Right cardiac atrium (tissue), 5 donors: ENCODE data around the gene CLCA2. TPM values are rescaled to one million over a fixed set of nuclear protein-coding genes. Genes with fewer than 3 reads are reported as not detected.
A peak's percentile ranks its signal among the peaks of the same experiment; 100 is the strongest.

ENCODE experiments used
- ATAC-seq, 2 donors: fragments of 200-7000 bp; cut with Tn5 transposase; one replicate each; pipeline versions ENCODE4 v1.8.0 to v1.9.1; 2020; ENCODE audit warnings: moderate library complexity in 2 of 2, mild to moderate bottlenecking in 1 of 2
- DNase-seq, 3 donors: peaks; one replicate each; pipeline ENCODE4 v3.0.0-alpha.2; 2020
- H3K27ac ChIP-seq: one replicate; pipeline ENCODE4 v1.5.1; 2013; ENCODE audit warnings: mild to moderate bottlenecking, low read length, control low read depth, moderate library complexity
- H3K27me3 ChIP-seq: one replicate; pipeline ENCODE4 v1.6.1; 2013; ENCODE audit not compliant: control insufficient read depth, insufficient read depth
- H3K4me1 ChIP-seq: one replicate; pipeline ENCODE4 v1.6.1; 2013; ENCODE audit warnings: low read length; ENCODE audit not compliant: control insufficient read depth, insufficient read depth
- H3K4me3 ChIP-seq: one replicate; pipeline ENCODE4 v1.5.1; 2013; ENCODE audit warnings: low read length, control low read depth
- H3K9me3 ChIP-seq: one replicate; pipeline ENCODE4 v1.6.1; 2013; ENCODE audit warnings: low read length; ENCODE audit not compliant: control insufficient read depth
- WGBS: extraction: QIAGEN DNeasy Blood & Tissue Kit; methylation state at CpG from one replicate; pipeline ENCODE4 v1.1.7; 2013; 5-methylcytosine and 5-hydroxymethylcytosine counted together
- intact Hi-C, 4 donors: fragments of 100-400 bp; cut with DNase I; formaldehyde crosslinking; loops; one replicate each; pipeline versions ENCODE4 v1.11.0 to v1.14.0; 2022 to 2023
- polyA plus RNA-seq: library from polyadenylated mRNA; stranded (reverse); fragments of 200-250 nt; gene quantifications from one replicate; pipeline ENCODE4 v1.2.3, GENCODE V29; 2013
- total RNA-seq, 4 donors: library from RNA; stranded (reverse); fragmentation: NEBNext Ultra II Directional; extraction: Animal tissue kit (Norgen Biotek cat#: 25700); gene quantifications; one replicate each; pipeline ENCODE4 v1.2.1, GENCODE V29; 2021
- donor health status: healthy with polysubstance abuse.
- donor health status: DM: no; HTN: yes; CAD: no.
- donor health status: DM: no; HTN: no; CAD: no.
- donor health status: DM: no; HTN: yes; CAD: no; lungs with severe emphysema.
- donor health status: DM: yes; HTN: yes; CAD: no.

The CLCA2 gene
- total and polyA plus RNA-seq, 5 donors, result not detected

DNA sequence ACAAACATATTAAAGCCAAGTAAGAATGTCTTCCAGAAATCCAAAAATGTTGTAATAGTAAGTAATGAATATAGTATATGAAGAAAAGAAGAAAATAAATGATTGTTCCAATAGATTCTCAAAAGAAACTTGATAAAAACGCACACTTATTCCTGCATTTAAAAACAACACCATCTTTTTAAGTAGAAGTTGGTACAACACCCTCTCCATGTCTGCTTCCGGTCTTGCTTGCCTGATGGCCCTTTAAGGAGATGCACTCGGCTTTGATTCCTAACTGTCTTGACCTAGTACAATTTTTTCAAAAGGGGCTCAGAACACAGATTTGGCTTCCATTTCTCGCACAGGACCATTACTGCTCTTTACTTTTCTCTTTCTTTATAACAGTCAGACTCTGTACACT is 53.7 kb downstream of the CLCA2 start:
- no peaks in the 10 kb centered on the region for H3K4me1 ChIP-seq
- DNase-seq, result no peak
- H3K27me3 ChIP-seq, result no peaks in the 10 kb centered on the region
- no peak for ATAC-seq
- no peaks in the 10 kb centered on the region for H3K9me3 ChIP-seq
- no peak overlapping the region for H3K27ac ChIP-seq
- intact Hi-C loops, result no loop called here
- 74% methylated on average over 4 of the region's 4 CpGs for WGBS
- no peak overlapping the region for H3K4me3 ChIP-seq

DNA sequence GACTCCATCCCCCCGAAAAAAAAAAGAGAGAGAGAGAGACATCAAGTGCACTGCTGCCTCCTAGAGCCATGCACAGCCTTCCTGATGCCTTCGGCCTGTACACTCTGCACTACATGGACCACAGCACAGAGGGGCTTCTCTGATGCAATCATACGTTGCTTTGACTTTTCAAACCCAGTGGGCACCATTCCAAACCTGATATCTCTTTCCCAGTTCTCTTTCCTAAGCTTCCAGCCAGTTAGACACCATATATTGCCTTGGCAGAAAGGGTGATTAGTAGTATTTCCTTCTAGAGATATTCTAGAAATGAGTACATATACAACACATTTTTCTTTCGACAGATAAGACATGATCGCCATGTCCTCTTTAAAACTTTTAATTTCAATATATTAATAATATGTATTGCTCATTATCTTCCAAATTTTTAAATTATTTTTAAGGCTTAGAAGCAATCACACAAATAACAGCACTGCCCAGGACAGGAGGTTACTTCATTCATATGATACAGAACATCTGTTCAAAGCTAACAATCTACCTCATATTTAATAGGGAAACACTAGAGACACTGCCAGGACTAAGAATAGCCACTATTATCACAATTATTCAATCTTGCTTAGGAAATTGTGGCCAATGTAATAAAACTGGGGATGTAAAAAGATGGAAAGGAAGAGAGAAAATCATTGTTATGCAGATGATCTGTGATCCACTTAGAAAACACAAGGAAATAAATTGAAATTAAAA is 54.6 kb downstream of the CLCA2 start:
- DNase-seq, result no peak
- no peak overlapping the region for H3K4me3 ChIP-seq
- H3K4me1 ChIP-seq, result no peaks in the 10 kb centered on the region
- intact Hi-C loops, result no loop called here
- H3K9me3 ChIP-seq, result no peaks in the 10 kb centered on the region
- ATAC-seq, result no peak
- 62% methylated on average over 5 of the region's 5 CpGs for WGBS
- no peaks in the 10 kb centered on the region for H3K27me3 ChIP-seq
- no peak overlapping the region for H3K27ac ChIP-seq

DNA sequence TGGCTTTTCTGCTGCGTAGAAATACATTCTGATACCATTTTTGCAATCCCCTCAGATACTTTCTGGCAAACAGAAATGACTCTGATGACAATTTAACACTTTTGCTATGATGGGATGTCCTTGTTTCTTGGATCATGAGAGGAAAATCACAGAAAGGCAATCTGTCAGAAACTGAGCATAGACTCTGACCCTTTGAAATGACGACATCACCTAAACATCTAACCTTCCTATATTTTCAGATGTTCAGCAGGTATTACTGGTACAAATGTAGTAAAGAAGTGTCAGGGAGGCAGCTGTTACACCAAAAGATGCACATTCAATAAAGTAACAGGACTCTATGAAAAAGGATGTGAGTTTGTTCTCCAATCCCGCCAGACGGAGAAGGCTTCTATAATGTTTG is 58.0 kb downstream of the CLCA2 start:
- no peak for ATAC-seq
- Histone ChIP-seq H3K4me1 (no peaks in the 10 kb centered on the region), H3K27ac (no peak overlapping the region), H3K9me3 (no peaks in the 10 kb centered on the region), H3K4me3 (no peak overlapping the region), H3K27me3 (no peaks in the 10 kb centered on the region)
- 86% methylated on average over 4 of the region's 4 CpGs for WGBS
- no peak for DNase-seq
- intact Hi-C loops, result loop anchor here in 1 of 4 donors (10.0 kb wide), 1 partner anchor 203 kb away; no protein-coding TSS in a partner anchor

DNA sequence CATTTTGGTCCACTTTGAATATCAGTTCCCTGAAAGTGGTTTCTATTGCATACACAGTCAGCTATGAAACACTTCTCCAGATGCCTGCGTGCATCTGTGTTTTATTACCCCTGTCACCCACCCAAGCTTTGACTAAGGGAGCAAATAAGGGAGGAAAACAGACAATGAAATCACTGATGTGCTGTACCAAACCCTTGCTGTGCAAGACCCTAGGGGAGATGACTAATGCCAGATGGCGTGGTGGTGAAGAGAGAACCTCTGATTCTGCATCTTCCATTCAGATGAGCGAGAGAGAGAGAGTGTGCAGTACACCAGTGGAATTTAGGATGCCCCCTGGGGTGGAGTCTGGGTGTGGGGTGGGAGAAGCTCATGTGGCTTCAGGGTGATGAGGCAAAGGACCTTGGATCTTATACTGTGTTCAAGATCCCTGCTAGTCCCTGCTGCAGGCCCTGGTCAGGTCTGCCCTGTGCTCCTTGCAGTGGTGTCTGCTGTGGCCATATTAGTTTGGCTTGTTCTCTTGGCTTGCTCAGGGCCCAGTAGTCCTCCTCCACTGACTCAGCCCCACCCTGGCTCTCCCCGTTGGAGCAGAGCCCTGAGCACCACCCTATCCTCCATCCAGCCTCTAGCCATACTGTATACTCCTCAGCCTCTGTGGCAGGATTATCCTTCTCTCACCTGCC is 63.3 kb downstream of the CLCA2 start:
- Histone ChIP-seq H3K27ac (no peak overlapping the region), H3K27me3 (no peaks in the 10 kb centered on the region), H3K9me3 (no peaks in the 10 kb centered on the region), H3K4me3 (no peak overlapping the region), H3K4me1 (no peaks in the 10 kb centered on the region)
- ATAC-seq (peak; percentile 75 to 83), DNase-seq (peak; percentile 43 to 60 (median 53))
- 60% methylated on average over 4 of the region's 4 CpGs for WGBS
- intact Hi-C loops, result loop anchor here in 1 of 4 donors (10.0 kb wide), 1 partner anchor 198 kb away; no protein-coding TSS in a partner anchor

DNA sequence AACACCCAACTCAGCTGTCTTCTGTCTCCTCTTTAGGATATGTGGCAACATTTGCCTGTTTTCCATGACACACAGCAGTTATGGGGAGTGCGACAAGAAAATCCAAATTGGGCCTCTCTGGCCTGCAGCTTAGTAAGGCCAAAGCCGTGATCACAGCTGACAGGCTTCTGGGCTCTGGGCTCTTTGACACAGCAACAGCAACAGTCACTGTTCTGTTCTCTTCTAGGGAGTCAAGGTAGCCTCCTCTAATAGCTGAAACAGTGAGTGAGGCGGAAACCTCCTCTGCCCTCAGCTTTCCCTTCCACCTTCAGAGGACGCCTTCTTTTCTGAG is 63.8 kb downstream of the CLCA2 start:
- ATAC-seq, result peak in 1 of 2 donors; percentile 28
- Histone ChIP-seq H3K4me3 (no peak overlapping the region), H3K9me3 (no peaks in the 10 kb centered on the region), H3K27me3 (no peaks in the 10 kb centered on the region), H3K4me1 (no peaks in the 10 kb centered on the region), H3K27ac (no peak overlapping the region)
- WGBS, result 89% methylated on average over 4 of the region's 4 CpGs
- intact Hi-C loops, result loop anchor here in 1 of 4 donors (10.0 kb wide), 1 partner anchor 197 kb away; no protein-coding TSS in a partner anchor
- no peak for DNase-seq

DNA sequence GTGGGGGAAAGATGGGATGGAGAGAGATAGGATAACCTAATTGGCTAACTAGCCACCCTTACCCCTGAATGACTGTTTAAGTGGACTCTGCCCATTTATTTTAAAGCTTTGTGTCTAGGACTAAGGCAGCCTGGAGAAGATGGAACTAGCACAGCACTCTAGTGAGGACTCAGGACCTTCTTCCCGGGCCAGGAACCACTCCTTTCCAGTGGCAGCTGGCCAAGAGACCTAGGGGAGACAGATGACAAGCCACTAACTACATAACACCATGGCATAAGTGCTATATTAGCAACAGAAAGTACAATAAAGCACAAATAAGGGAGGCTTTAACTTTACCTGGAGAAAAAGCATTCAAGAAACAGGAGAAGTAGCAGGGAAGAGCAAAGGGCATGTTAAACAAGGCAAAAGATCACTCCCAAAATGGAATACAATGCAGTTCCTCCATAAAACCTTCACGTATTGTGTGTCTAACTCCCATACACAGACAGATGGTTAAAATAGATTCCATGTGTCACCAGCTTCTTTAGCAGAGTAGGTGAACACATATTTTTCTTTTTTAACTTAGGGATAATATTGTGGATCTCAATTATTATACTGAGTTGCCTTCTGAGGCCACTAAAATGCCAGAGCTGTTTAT is 65.4 kb downstream of the CLCA2 start:
- 49% methylated on average over 2 of the region's 2 CpGs for WGBS
- Histone ChIP-seq H3K4me1 (no peaks in the 10 kb centered on the region), H3K4me3 (no peak overlapping the region), H3K27me3 (no peaks in the 10 kb centered on the region), H3K9me3 (no peaks in the 10 kb centered on the region), H3K27ac (no peak overlapping the region)
- DNase-seq (peak in 1 of 3 donors; percentile 31), ATAC-seq (no peak)
- intact Hi-C loops, result loop anchor here in 1 of 4 donors (10.0 kb wide), 1 partner anchor 195 kb away; no protein-coding TSS in a partner anchor

DNA sequence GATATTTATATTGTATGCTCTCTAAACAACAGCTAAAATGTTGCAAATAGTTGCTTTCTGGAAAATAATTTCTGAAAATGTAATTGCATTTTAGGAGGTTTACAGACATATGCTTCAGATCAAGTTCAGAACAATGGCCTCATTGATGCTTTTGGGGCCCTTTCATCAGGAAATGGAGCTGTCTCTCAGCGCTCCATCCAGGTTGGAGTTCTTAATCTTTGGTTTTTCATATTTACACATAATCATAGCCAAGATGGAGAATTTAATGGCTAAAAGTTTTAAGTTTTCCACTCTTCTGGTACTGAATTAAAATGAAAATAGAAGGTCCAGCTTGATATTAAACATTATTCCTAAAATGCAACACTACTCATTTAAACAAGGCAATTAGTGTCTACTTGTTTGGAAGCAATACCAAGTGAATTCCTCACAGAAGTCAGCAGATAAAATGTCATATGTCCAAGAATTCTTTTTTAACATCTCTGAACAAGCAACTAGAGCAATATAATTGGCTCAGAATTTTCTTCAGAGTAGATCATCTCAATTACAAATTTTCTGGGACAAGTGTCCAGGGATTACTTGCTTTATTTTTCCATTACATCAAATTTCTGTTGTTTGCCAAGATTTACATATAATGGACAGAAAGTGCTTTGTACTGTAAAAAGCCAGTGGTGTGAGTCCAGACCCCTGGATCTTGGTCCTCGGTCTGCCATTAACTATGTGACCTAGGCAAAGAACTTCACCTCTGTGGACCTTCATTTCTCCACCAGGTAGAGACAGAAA is 67.4 kb downstream of the CLCA2 start:
- DNase-seq, result no peak
- intact Hi-C loops, result loop anchor here in 1 of 4 donors (10.0 kb wide), 1 partner anchor 107 kb away; no protein-coding TSS in a partner anchor
- Histone ChIP-seq H3K9me3 (no peaks in the 10 kb centered on the region), H3K27ac (no peak overlapping the region), H3K4me3 (no peak overlapping the region), H3K27me3 (no peaks in the 10 kb centered on the region), H3K4me1 (no peaks in the 10 kb centered on the region)
- no peak for ATAC-seq
- WGBS, result 66% methylated on average over 2 of the region's 2 CpGs

DNA sequence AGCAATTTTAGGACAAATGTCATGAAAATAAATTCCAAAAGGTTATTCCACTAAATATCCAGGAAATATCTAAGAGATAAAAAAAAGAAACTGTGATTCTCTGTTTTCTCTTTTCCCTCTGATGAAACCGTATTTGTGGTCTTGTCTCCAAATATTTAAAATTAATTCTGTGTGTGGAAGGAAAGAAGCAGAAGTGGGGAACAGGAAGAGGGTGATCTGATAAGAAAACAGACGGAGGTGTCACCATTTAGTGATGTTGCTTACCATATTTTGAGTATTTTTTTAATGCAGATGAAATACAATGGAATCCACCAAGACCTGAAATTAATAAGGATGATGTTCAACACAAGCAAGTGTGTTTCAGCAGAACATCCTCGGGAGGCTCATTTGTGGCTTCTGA is 74.3 kb downstream of the CLCA2 start:
- intact Hi-C loops, result loop anchor here in 1 of 4 donors (10.0 kb wide), 1 partner anchor 113 kb away; no protein-coding TSS in a partner anchor
- no peak for DNase-seq
- ATAC-seq, result no peak
- 73% methylated on average over 3 of the region's 3 CpGs for WGBS
- Histone ChIP-seq H3K4me3 (no peak overlapping the region), H3K9me3 (no peaks in the 10 kb centered on the region), H3K4me1 (no peaks in the 10 kb centered on the region), H3K27ac (no peak overlapping the region), H3K27me3 (no peaks in the 10 kb centered on the region)

DNA sequence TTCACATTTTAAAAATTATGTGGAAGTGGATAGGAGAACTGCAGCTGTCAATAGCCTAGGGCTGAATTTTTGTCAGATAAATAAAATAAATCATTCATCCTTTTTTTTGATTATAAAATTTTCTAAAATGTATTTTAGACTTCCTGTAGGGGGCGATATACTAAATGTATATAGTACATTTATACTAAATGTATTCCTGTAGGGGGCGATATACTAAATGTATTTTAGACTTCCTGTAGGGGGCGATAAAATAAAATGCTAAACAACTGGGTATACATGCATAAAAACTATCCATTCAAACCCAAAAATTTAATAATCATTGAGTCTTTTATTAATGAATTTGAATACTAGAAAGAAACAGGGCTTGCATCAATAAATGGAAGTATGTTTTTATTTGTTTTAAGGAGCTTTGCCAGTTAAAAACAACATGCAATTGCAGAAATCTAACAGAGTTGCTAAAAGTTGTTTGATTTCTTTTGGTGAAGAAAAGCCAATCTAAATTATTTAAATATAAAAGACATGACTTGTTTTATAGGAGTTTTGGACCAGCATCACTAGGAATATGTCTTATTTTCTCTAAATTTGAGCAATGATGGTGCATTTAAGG is 76.1 kb downstream of the CLCA2 start:
- H3K27me3 ChIP-seq, result no peaks in the 10 kb centered on the region
- 22% methylated on average over 3 of the region's 3 CpGs for WGBS
- H3K4me1 ChIP-seq, result no peaks in the 10 kb centered on the region
- H3K27ac ChIP-seq, result no peak overlapping the region
- H3K9me3 ChIP-seq, result no peaks in the 10 kb centered on the region
- H3K4me3 ChIP-seq, result no peak overlapping the region
- ATAC-seq, result no peak
- intact Hi-C loops, result loop anchor here (5.0 to 10.0 kb wide), 3 partner anchors 85 to 118 kb away; no protein-coding TSS in a partner anchor
- no peak for DNase-seq

DNA sequence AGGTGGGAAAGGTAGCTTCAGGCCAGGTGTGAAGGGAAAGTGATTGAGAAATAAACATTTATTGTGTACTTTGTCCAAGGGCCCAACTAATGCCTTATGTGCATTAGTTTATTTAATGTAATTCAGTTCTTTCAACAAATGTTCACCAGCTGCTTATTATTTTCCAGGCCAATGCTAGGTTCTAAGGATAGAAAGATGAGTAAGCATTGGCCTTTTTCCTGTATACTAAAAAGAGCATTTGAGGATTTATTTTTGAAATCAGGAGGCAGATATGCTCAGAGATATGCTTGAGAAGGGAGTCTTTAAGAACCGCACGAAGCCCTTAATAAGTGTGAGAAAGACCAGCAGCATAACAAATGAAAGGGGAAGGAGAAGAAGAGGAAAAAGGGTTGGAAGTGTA is 76.7 kb downstream of the CLCA2 start:
- WGBS, result 63% methylated on average over 2 of the region's 2 CpGs
- no peak overlapping the region for H3K27ac ChIP-seq
- H3K4me1 ChIP-seq, result no peaks in the 10 kb centered on the region
- no peaks in the 10 kb centered on the region for H3K27me3 ChIP-seq
- intact Hi-C loops, result loop anchor here in 3 of 4 donors (5.0 to 10.0 kb wide), 3 partner anchors 86 to 118 kb away; no protein-coding TSS in a partner anchor
- H3K9me3 ChIP-seq, result no peaks in the 10 kb centered on the region
- H3K4me3 ChIP-seq, result no peak overlapping the region
- no peak for DNase-seq
- no peak for ATAC-seq
